ENCODE measurements around the gene B4GALNT2.
A peak's percentile ranks its signal among the peaks of the same experiment; 100 is the strongest.

B4GALNT2 gene

DNA sequence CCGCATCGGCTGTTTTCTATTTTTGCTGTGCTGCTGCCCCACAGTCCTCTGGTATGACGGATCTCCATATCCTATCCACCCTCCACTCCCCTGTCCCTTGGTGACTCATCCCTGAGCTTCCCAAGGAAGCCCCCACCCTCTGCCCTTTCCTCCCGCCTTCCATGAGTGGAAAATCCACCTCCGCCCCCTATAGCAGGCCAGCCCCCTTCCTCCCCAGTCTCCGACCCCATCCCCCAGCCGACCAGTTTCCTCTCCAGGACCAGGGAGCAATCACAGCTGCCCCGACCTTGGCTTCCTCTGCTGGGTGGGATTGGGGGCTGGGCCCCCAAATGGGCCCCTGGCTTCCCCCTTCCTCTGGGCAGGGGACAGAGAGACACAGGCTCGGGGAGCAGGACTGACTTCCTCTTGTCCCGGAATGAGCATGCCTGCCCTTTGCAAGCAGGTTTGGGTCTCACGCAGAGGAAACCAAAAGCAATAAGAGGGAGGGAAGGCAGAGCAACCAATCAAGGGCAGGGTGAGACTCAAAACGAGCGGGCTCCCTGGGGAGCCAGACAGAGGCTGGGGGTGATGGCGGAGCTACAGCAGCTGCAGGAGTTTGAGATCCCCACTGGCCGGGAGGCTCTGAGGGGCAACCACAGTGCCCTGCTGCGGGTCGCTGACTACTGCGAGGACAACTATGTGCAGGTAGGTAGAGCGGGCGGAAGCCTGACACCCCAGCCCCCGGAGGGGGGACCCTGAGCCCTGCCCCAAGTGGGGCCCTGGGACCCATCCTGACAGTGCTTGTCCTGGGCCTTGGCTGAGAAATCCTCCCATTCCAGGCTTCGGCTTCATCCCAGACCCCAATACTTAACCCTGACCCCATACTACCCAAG, 77.8 kb downstream of the B4GALNT2 start, which contains the start of the genes ABI3 and GNGT2:
Gene ABI3 (plus strand): TSS at position 550 of the 872 bp plus-strand sequence. CDS start 18 bp downstream, at position 568.
Gene GNGT2 (minus strand): TSS at position 417 of the 872 bp plus-strand sequence. CDS start 3,152 bp downstream, outside the sequence.
- no peak for DNase-seq (ENCODE audit: low read depth, low spot score)

DNA sequence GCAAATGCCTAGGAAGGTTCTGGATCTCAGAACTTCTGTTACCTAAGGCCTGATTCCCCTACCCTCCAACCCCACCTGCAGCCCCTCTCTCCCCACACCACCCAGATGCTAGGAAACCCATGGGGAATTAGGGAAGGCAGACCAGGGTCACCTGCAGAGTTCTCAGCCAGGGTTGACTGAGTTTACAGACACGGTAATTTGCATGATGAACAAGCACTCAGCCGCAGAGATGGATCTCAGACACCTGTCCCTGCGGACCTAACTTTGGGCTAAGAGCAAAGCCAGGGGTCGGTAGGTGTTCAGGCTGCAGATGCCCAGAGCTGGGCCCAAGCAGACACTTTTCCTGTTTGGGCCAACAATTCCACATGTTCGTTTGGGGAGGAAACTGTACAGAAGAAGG, 80.8 kb downstream of the B4GALNT2 start:
- no peak for DNase-seq (ENCODE audit: low read depth, low spot score)

DNA sequence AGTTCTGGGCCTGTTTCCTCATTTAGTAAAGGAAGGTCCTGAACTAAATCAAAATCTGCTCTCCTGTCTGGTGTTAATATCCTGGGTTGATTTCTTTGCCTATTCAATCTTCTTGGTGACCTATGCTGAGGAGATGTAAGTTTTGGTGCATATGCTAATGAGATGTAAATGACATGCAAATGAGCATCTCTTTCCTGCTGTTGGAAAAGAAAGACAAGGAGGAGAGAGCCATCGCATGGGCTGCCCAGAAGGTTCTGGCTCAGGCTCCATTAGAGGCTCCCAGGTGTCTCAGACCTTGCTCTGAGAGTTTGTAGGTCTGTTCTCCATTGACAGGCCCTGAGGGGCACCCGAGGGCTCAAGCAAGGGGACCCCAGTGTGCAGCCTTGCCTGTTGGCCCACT, 81.3 kb downstream of the B4GALNT2 start:
- no peak for DNase-seq (ENCODE audit: low read depth, low spot score)

- DNase-seq (ENCODE audit: low read depth, low spot score): no peak
These were observed 82.2 kb downstream of the B4GALNT2 start for GRCh38 chr17:49214676-49215360.

DNA sequence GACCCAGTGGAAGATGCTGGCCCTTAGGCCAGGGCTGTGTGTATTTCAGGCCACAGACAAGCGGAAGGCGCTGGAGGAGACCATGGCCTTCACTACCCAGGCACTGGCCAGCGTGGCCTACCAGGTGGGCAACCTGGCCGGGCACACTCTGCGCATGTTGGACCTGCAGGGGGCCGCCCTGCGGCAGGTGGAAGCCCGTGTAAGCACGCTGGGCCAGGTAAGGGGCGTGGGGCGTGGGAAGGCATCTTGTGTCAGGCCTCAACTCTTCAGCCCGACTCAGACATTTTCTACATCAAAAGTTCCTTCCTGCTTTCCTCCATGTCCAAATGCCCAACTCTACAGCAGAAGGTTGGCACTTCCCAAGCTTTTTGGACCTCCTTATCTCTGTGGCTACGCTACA, 83.9 kb downstream of the B4GALNT2 start:
- no peak for DNase-seq (ENCODE audit: low read depth, low spot score)

DNA sequence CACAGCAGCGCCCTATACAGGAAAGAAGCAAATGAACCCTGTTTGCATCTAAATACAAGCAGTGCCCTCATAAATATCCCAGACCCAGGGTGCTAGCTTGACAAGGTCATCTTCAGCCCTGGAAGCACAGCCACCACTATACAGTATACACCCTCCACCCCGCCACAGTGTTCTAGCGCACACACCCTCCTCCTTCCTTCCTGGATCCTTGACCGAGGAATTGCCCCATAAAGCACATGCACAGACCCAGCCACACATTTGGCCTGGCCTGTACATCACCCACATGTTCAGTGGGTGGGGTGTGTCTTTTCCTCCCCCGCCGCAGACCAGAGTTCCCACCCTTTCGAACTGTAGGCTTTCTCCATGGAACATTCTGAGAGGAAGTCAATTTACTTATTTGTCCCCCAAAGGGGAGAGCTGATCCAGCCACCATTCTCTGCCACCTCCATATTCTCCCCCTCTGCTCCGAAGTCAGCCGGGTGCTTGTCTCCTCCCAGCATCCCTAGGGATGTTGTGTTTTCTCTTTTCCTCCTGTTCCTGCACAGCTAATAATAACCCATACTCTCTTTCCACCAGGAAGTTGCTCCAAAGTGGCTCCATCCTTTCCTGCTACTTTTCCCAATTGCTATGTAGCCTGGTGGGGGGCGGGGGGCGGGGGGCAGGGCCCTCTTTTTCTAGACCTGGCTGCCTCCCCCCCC, 84.5 kb downstream of the B4GALNT2 start:
- no peak for DNase-seq (ENCODE audit: low read depth, low spot score)

GRCh38 chr17:49217651-49218413, 85.3 kb downstream of the B4GALNT2 start:
- no peak for DNase-seq (ENCODE audit: low read depth, low spot score)

DNA sequence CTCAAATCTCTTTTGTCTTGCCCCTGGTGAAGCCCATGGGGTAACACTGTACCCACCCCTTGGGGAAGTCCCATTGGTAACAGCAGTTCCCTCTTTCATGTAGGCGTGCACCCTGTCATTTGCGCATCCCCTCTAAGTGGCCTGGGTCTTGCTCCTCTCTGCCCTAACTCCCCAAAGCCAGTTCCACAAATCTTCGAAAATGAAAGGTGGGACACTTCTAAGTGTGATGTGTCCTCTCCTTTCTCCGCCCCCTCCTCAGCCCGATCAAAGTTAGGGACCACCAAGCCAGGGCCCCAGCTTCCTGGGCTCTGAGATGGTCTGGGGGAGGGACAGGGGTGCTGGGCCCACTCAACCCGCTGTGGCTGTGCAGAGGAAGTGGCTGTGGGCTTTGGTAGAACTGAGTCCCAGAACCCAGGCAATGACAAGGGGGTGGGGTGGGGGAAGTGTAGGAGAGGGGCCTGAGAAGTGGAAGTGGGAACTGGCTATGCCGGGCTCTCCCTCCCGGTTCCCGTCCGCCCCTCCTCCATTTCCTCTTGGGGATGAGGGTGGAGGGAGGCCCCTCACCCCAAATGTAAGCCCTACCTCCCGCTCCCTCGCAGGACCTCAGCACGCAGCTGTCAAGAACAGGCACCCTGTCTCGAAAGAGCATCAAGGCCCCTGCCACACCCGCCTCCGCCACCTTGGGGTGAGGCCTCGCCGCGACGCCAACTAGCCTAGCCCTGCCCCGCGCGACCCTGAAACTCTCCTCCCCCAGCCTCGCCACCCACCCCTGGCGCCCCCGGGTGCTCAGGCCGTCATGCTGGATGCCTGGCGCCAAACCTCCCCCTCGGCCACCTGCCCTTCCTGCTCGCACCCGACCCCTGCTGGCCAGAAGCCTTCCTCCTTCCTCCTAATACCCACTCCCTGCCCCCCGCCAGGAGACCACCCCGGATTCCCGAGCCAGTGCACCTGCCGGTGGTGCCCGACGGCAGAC, 86.7 kb downstream of the B4GALNT2 start:
- DNase-seq (ENCODE audit: low read depth, low spot score): no peak

DNA sequence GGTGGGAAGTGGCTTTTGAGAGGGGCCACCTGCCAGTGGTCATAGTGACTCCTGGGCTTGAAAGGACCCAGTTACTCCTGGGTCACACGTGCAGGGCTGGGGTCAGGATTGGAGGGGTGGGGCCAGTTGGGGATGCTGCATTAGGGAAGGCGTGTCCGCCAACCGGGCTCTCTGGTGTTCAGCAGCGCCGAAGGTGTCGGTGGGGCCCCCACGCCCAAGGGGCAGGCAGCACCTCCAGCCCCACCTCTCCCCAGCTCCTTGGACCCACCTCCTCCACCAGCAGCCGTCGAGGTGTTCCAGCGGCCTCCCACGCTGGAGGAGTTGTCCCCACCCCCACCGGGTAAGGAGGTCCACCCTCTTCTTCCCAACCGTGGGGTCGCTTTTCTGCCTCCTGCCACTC, 87.4 kb downstream of the B4GALNT2 start:
- no peak for DNase-seq (ENCODE audit: low read depth, low spot score)

GRCh38 chr17:49223168-49223516, 90.6 kb downstream of the B4GALNT2 start:
- DNase-seq (ENCODE audit: low read depth, low spot score): no peak

DNA sequence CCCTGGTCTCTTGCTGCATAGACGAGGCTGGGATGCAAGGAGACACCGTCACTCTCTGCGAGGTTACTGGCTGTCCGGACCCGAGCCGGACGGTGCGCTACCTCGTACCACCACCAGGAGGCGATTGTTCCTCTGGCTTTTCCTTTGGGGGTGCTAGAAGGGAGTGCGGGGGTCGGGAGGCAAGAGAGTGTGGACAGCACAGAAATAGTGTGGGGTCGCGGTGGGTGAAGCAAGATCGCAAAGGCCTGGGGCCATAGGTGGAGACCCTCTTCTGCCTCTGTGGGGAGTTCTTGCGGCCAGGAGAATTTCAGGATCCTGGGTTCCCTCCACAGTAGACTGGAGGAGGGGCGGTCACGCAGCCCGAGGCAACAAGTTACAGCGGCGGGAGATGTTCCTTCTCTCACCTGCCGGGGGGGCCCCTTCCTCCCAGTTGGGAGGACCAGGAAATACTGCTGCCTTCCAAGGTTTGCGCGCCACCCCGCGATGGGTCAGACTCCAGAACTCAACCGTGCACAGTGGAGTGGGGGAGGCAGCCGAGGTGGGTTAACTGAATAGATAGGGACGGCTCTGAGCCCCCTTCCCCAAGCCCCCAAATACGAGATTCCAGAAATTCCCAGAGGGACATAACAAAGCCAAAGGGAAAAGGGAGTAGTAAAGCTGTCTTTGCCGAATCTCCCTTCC, 91.1 kb downstream of the B4GALNT2 start:
- DNase-seq (ENCODE audit: low read depth, low spot score): peak; percentile 39

DNA sequence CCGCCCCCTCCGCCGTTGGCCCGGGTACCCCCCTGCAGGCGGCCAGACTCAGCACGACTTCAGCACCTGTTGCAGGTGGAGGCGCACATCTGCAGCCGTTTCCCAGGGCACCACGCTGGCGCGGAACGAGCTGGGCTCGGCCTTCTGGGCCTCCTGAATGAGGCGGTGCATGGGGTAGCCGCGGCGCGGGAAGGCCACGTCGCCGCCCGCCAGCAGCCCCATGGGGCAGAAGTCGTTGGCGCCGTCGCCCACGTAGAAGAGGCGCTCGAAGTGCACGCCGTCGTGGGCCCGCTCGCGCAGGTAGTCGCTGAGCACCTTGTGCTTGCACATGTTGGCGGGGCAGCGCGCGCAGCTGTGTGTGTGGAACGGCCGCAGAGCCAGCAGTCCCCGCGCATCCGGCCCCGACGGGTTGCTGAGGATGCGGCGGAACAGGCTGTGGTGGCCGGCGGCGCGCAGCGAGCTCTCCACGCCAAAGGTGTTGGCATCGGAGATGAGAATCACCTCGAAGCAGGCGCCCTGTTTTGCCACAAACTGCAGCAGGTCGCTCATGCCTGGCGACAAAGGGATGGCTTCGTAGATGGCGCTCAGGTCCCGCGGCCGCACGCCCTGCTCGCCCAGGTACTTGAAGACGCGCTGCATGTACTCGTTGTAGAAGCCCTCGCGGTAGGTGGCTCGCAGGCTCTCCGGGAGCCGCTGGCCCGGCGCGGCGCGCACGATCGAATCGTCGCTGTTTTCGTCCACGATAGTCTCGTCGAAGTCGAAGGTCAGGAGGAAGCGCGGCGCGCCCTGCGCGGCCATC, 91.8 kb downstream of the B4GALNT2 start:
- no peak for DNase-seq (ENCODE audit: low read depth, low spot score)

DNA sequence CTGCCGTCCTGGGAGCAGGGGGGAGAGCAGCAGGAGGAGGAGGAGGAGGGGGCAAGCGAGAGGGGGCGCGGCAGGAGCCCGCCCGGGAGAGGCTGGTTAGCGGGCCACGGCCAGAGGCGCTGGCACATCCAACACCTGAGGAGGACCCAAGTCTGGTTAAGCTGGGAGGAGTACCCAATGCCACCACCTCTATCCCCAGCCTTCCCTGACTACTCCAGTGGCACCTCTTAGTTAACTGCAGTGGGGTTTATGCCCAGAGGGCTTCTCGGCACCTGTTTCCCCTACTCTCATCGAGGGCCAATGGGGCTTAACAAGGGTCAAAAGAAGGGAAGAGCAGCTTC, 92.4 kb downstream of the B4GALNT2 start:
- no peak for DNase-seq (ENCODE audit: low read depth, low spot score)

DNA sequence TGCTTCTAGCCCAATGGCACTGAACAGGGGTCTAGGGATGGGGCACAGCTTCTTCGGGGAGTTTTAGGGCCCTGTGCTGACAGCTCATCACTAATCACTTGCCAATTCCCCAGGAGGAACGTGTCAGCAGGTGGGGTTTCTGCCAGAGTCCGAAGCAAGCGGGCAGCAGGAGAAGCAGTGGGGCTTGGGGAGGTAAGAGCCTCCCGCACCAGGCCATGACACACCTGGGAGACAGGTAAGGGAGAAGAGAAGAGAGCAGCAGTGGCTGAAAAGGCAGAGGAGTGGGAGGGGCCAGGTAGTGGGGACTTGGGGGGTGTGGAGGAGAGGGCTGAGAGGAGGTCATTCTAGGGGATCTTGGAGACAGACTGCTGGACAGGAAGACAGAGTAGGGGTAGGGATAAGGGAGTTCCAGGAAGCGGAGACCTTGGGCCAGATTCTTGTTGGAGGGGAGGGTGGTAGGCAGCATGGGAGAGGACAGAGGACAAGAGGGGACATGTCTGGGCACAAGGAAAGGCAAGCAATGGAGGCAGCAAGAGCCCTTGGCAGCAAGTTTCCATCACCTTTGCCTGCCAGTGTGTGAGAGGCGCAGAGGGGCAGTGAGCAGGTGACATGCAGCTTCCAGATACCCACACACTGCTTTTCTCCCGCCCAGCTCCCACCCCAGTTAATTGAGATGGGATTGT, 93.1 kb downstream of the B4GALNT2 start:
- no peak for DNase-seq (ENCODE audit: low read depth, low spot score)
